Measurements from ENCODE around the gene ATP8B1. TPM values are rescaled to one million over a fixed set of nuclear protein-coding genes. Genes with fewer than 3 reads are reported as not detected.

ATP8B1 gene
- total RNA-seq, 1 experiment from 2014 or later = 1.4 TPM

- POLR2A ChIA-PET = no interaction called here
- TF ChIP-seq, protein P1, sequence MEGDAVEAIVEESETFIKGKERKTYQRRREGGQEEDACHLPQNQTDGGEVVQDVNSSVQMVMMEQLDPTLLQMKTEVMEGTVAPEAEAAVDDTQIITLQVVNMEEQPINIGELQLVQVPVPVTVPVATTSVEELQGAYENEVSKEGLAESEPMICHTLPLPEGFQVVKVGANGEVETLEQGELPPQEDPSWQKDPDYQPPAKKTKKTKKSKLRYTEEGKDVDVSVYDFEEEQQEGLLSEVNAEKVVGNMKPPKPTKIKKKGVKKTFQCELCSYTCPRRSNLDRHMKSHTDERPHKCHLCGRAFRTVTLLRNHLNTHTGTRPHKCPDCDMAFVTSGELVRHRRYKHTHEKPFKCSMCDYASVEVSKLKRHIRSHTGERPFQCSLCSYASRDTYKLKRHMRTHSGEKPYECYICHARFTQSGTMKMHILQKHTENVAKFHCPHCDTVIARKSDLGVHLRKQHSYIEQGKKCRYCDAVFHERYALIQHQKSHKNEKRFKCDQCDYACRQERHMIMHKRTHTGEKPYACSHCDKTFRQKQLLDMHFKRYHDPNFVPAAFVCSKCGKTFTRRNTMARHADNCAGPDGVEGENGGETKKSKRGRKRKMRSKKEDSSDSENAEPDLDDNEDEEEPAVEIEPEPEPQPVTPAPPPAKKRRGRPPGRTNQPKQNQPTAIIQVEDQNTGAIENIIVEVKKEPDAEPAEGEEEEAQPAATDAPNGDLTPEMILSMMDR (IDR thresholded peaks at IDR 0.05; ENCODE audit: unreplicated experiment) = no peak
- H3K27me3 Mint-ChIP-seq (ENCODE audit: insufficient read depth, unreplicated experiment) = no peaks in the 10 kb centered on the region
- DNase-seq (ENCODE audit: unreplicated experiment) = no peak
- no peak overlapping the region for H3K27ac Mint-ChIP-seq (ENCODE audit: low read depth, unreplicated experiment)
- intact Hi-C loops (cut with micrococcal nuclease) = loop anchor here (10.0 kb wide), 1 partner anchor 57 kb away; no protein-coding TSS in a partner anchor
- no TSS peak for BruUV-seq (replicated peaks)
- CTCF ChIA-PET = interaction anchor here (0.6 kb wide), 1 partner anchor 85 kb away, joined by 3 read pairs; no protein-coding TSS in a partner anchor
- H3K4me3 Mint-ChIP-seq (ENCODE audit: unreplicated experiment) = no peak overlapping the region
- no peaks in the 10 kb centered on the region for H3K9me3 Mint-ChIP-seq (ENCODE audit: unreplicated experiment)
- peaks cover 13% of the 10 kb centered on the region for H3K4me1 Mint-ChIP-seq (ENCODE audit: insufficient read depth, unreplicated experiment)
- peaks cover 6% of the 10 kb centered on the region for H3K36me3 Mint-ChIP-seq (ENCODE audit: insufficient read depth, unreplicated experiment)
Observed at GRCh38 chr18:57697426-57697825, 105.7 kb downstream of the ATP8B1 start.

DNA sequence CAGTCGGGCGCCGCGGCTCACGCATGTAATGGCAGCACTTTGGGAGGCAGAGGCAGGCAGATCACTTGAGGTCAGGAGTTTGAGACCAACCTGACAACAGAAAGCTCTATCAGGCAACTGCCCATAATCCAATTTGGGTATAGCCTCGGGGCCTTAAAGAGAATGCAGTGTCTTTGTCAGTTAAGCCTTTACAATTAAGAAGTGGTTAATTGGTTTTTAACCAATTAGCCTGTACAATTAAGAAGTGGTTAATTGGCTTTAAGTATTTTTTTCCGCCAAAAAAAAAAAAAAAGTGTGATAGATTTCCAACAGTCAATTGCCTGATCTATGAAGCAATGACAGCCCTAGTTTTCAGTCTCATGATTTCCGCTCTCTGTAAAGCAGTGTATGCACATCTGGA, 106.8 kb downstream of the ATP8B1 start:
- no peak for DNase-seq (ENCODE audit: unreplicated experiment)
- no peak overlapping the region for H3K4me3 Mint-ChIP-seq (ENCODE audit: unreplicated experiment)

GRCh38 chr18:57691363-57691762, 111.8 kb downstream of the ATP8B1 start:
- Mint-ChIP-seq H3K9me3 (ENCODE audit: unreplicated experiment) (no peaks in the 10 kb centered on the region), H3K4me3 (ENCODE audit: unreplicated experiment) (no peak overlapping the region), H3K27ac (ENCODE audit: low read depth, unreplicated experiment) (no peak overlapping the region), H3K4me1 (ENCODE audit: insufficient read depth, unreplicated experiment) (peaks cover 13% of the 10 kb centered on the region), H3K27me3 (ENCODE audit: insufficient read depth, unreplicated experiment) (no peaks in the 10 kb centered on the region), H3K36me3 (ENCODE audit: insufficient read depth, unreplicated experiment) (no peaks in the 10 kb centered on the region)
- CTCF ChIA-PET = interaction anchor here (0.7 kb wide), 1 partner anchor 14 kb away, joined by 3 read pairs; no protein-coding TSS in a partner anchor
- no TSS peak for BruUV-seq (replicated peaks)
- TF ChIP-seq, protein P1 (IDR thresholded peaks at IDR 0.05; ENCODE audit: unreplicated experiment) = no peak
- intact Hi-C loops (cut with micrococcal nuclease) = loop anchor here (10.0 kb wide), 1 partner anchor 63 kb away; no protein-coding TSS in a partner anchor
- DNase-seq (ENCODE audit: unreplicated experiment) = no peak
- POLR2A ChIA-PET = no interaction called here

More for the DNA sequence above, 106.8 kb downstream of the ATP8B1 start:
- Mint-ChIP-seq H3K9me3 (ENCODE audit: unreplicated experiment) (no peaks in the 10 kb centered on the region), H3K36me3 (ENCODE audit: insufficient read depth, unreplicated experiment) (peaks cover 6% of the 10 kb centered on the region), H3K27ac (ENCODE audit: low read depth, unreplicated experiment) (no peak overlapping the region), H3K27me3 (ENCODE audit: insufficient read depth, unreplicated experiment) (no peaks in the 10 kb centered on the region), H3K4me1 (ENCODE audit: insufficient read depth, unreplicated experiment) (peaks cover 13% of the 10 kb centered on the region)
- intact Hi-C loops (cut with micrococcal nuclease) = loop anchor here (10.0 kb wide), 1 partner anchor 59 kb away; no protein-coding TSS in a partner anchor
- no TSS peak for BruUV-seq (replicated peaks)
- TF ChIP-seq, protein P1 (IDR thresholded peaks at IDR 0.05; ENCODE audit: unreplicated experiment) = no peak
- CTCF ChIA-PET = no interaction called here
- POLR2A ChIA-PET = no interaction called here

DNA sequence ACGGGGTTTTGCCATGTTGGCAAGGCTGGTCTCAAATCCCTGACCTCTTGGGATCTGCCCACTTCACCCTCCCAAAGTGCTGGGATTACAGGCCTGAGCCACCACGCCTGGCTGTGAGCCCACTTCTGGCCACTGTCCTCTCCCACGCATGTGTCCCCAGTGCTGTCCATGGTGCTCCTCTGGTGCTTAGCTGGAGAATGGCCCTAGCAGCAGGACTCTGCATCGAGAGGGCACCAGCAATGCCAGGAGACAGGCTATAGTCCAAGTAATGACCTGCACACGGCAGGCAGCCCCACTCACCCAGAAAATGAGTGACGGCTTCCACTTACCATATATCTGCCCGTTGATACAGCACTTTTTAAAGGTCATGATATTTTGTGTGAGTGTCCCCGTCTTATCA, 115.1 kb downstream of the ATP8B1 start:
- no TSS peak for BruUV-seq (replicated peaks)
- Mint-ChIP-seq H3K4me3 (ENCODE audit: unreplicated experiment) (no peak overlapping the region), H3K9me3 (ENCODE audit: unreplicated experiment) (no peaks in the 10 kb centered on the region), H3K4me1 (ENCODE audit: insufficient read depth, unreplicated experiment) (peaks cover 6% of the 10 kb centered on the region), H3K27ac (ENCODE audit: low read depth, unreplicated experiment) (no peak overlapping the region), H3K36me3 (ENCODE audit: insufficient read depth, unreplicated experiment) (no peaks in the 10 kb centered on the region), H3K27me3 (ENCODE audit: insufficient read depth, unreplicated experiment) (no peaks in the 10 kb centered on the region)
- ChIA-PET CTCF (interaction anchor here (0.6 kb wide), 1 partner anchor 540 kb away, joined by 3 read pairs; no protein-coding TSS in a partner anchor), POLR2A (no interaction called here)
- TF ChIP-seq, protein P1 (IDR thresholded peaks at IDR 0.05; ENCODE audit: unreplicated experiment) = no peak
- DNase-seq (ENCODE audit: unreplicated experiment) = no peak
- intact Hi-C loops (cut with micrococcal nuclease) = no loop called here
